HG03432 (cell line): ENCODE measurements around the gene POFUT2.

Experiments
- ATAC-seq: cut with Tn5 transposase; IDR thresholded peaks from one replicate; pipeline ENCODE4 v1.9.1; 2021; ENCODE audit warnings: mild to moderate bottlenecking, moderate library complexity; ENCODE audit not compliant: unreplicated experiment

POFUT2 gene

DNA sequence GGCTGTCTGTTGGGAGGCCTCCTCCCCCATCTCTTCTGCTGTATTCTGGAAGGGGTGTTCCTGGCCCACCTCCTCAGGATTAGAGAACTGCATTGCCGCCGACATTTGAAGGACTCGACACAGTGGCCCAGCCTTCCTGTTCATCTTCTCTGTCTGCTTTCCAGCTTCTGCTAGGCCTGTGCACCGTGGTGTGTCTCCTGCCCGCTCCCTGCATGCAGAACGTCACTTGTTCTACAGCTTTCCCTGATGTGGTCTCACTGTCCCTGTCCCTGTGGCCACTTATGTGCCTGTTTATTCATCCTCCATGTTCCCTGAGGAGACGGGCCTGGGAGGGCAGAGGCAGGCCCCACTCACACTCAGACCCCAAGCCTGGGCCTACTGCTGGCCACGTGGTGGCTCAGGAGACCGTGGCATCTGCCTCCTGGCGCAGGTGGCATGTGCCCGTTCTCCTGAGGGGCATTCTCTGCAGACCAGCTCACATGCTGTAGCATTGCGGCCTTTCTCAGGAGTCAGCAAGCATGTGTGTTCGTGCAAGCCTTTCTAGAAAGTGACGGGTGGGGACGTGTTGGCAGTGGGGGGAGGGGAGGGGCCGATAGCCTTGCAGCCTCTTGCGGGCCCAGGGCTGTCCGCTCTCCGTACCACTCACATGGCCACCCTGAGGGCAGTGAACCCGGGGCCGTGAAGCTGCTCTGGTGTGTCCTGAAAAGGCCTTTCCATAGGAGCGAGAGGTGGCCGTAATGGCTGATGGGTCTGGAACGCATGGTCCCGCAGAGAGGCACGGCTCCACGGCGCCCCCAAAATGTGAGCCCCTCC lies 35.9 kb downstream of the POFUT2 start:
- ATAC-seq: no peak

DNA sequence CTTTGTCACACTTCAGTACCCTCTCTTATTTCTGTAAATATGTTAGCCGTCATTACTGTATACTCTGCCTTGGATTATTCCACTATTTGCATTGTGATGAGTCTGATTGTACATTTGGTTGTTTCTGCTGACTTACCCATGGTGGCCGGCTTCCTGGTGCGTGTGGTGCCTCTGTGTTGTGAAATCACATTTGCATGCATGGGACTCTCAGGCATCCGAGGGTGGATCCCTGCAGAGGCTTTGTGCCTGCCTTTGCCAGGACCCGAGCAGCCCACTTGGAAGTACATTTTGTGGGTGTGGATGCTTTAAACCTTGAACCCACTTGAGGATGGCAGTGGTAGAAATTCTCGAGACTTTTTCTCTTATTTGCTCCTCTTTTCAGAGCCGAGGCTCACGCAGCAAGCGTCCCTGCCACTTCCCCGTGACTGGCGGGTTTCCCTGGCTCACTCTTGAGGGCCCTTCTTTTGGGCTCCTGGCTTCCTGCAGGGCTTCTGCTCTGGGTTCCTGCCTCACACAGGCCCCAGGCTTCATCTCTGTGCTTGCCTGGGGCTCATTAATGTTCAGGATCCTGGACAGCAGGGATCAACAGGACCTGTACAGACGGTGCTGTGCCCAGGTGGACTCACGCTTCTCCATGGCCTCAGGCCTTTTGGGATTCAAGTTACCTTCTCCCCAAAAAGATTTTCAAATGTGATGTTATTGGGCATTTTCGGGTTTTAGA lies 36.6 kb downstream of the POFUT2 start:
- ATAC-seq: no peak

DNA sequence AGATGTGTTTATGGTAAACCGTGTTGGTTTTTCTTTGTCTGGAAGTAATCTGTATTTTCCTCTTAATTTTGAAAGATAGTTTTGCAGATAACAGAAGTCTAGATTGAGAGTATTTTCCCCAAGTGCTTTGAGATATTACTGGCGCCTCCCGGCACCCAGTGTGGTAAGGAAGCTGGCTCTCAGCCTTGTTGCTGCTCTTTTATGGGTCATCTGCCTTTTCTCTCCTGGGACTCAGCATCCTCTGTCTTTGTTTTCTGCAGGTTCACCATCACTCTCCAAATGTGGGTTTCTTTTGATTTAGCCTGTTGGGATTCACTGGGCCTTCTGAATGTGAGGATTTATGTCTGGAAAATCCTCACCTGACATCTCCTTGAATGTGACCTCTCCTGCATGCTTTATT lies 37.4 kb downstream of the POFUT2 start:
- no peak for ATAC-seq

DNA sequence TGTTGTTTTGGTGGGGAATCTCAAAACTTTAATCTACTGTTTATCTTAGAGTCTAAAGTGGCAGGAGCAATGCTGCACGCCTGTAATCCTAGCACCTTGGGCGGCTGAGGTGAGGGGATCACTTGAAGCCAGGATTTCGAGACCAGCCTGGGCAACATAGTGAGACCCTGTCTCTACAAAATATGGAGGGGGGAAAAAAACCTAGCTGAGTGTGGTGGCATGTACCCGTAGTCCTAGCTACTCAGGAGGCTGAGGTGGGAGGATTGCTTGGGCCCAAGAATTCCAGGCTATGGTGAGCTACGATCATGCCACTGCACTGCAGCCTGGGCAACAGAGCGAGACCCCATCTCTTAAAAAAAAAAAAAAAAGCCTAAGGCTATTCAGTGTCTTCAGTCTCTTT lies 38.1 kb downstream of the POFUT2 start:
- ATAC-seq: no peak

DNA sequence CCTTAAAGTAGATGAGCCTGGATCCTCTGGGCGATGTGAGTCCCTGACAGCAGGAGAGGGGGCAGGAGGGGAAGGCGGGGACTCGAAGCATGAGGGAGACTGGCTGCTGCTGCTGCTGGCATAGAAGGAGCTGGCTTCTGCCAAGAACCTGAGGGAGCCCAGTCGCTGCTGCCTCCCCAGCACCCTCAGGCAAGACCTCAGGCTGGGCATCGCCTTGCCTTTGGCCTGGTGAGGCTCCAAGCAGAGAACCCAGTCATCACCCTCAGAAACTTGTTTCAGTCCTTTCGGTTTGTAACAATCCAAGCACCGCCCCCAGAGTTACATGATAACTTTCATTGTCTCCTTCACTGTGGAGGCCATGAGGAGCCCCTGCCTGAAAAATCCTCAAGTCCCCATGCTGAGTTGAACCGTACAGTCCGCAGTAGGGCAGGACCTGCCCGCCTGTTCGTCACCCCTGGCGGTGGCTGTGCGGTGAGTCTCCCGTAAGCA lies 38.8 kb downstream of the POFUT2 start:
- ATAC-seq: no peak

DNA sequence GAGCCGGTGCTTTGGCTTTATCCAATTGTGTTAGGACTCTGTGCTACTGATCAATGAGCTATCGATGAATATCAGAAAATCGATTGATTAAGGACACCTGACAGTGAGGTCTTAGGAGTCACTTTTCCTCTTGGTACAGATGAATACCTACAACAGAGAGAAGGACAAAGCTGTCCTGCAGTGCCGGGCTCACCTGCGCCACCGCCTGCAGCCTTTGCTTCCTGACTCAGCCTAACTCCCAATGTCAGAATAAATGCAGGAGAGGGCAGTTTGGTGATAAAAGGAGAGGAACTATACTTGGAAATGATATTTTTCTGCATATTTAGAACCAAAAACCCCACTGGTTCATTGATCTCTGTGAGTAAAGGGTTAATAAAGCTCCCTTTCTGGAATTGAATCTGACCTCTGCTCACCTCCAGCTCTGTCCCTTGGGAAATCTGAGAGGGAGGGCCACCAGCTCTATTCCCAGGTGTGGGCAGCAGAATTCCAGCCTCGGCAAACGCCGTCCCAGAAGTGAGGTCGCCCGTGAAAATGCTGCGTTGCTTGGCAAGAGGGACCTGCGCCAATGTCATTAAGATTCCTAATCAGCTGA lies 39.3 kb downstream of the POFUT2 start:
- no peak for ATAC-seq

DNA sequence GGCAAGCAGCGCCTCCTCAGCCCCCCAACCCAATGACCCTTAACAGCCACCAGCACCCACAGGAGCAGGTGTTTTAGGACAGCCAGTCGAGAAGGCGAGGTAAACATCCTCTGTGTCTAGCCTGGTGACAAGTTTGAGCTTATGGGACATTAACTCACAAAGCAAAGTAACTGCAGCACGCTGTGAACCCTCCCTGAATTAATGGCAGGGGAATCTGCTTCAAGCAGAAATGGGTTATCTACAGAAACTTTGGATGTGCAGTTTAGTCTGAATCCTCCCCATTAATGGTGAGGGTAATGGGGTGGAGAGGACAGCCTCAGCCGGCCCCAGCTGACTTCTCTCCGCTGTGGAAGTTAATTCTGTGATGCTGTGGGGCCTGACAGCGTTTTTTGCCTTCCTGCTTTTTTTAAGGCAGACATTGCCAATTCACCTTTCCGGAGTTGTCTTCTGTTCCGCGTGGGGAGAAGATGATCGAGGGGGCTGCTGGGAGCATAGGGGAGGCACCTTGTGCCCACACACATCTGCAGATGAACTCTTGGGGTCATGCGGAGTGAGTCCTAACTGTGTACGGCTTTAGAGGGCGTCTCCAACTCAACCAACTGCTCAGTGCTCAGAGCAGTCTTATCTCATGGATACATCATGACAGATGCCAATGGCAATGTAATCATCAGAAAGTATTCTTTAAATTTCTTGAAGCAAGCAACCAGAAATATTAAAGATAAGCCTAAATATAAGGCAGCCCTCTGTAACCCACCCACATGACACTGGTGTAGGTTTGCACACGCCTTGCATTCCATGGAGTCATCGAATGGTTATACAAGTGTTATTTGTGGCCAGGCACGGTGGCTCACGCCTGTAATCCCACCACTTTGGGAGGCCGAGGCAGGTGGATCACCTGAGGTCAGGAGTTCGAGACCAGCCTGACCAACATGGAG lies 41.0 kb downstream of the POFUT2 start:
- no peak for ATAC-seq

GRCh38 chr21:45244799-45245340 lies 42.8 kb downstream of the POFUT2 start:
- no peak for ATAC-seq

DNA sequence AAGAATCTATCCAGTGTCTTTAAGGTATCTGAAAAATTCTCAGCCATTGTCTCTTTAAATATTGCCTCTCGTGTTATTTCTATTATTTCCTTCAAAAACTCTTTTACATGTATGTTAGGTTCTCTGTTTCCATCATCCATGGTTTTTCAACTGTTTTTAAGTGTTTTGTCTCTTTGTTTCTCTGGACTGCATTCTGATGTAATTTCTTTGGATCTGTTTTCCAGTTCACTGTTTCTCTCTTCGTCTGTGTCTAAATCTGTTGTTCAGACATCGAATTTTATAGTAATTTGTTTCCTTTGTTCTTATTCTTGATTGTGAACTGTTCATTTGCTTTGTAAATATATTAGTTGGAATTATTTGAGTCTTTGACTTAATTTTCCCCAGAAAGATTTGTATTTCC lies 44.1 kb downstream of the POFUT2 start:
- ATAC-seq: no peak

DNA sequence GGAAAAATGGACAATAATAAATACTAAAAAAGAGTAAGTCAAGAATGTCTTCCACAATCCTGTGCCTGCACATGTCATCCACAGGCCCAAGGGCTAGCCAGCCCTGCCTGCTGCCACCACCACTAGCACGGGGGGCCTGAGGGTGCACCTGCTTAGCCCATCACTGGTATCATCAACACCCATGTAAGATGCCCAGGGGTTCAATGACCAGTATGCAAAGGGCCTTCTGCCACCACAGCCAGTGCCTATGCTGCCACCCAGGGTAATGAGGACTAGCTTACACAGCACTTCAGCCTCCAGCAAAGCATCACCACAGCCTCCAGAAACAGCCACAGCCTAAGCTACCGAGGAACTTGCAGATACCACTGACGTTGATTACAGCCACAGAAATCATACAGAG lies 46.3 kb downstream of the POFUT2 start:
- no peak for ATAC-seq

DNA sequence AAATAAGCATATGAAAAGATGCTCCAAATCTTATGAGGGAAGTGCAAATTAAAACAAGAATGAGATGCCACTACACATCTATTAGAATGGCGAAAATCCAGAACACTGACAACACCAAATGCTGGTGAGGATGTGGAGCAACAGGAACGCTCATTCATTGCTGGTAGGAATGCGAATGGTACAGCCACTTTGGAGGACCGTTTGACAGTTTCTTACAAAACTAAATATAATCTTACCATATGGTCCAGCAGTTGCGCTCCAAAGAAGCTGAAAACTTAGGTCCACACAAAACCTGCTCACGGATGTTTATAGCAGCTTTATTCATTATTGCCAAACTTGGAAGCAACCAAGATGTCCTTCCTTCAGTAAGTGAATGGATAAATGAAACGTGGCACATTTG lies 50.3 kb downstream of the POFUT2 start:
- no peak for ATAC-seq

DNA sequence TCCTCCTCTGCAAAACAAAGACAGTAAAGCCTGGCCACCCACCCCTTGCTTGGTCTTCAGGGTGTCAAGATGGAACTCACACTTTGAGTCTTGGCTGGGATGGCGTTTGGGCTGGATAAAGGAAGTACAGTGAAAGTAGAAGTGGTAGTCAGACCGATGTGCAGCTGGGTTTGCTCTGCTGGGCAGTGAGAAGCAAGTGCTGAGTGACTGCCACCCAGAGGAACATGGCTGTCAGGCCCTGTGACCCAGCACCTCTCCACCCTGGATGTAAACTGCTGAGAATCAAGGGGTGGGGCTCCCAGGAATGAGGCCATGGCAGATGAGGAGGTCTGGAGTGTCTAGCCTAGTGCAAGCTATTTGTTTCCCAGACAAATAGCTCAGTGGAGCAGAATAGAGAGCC lies 51.2 kb downstream of the POFUT2 start:
- no peak for ATAC-seq

- no peak for ATAC-seq
Observed at GRCh38 chr21:45235488-45235887, 52.2 kb downstream of the POFUT2 start.

GRCh38 chr21:45234965-45235364 lies 52.7 kb downstream of the POFUT2 start:
- no peak for ATAC-seq

- ATAC-seq: no peak
Observed at GRCh38 chr21:45234127-45234526, 53.6 kb downstream of the POFUT2 start.

GRCh38 chr21:45231705-45232104 lies 56.0 kb downstream of the POFUT2 start:
- no peak for ATAC-seq

DNA sequence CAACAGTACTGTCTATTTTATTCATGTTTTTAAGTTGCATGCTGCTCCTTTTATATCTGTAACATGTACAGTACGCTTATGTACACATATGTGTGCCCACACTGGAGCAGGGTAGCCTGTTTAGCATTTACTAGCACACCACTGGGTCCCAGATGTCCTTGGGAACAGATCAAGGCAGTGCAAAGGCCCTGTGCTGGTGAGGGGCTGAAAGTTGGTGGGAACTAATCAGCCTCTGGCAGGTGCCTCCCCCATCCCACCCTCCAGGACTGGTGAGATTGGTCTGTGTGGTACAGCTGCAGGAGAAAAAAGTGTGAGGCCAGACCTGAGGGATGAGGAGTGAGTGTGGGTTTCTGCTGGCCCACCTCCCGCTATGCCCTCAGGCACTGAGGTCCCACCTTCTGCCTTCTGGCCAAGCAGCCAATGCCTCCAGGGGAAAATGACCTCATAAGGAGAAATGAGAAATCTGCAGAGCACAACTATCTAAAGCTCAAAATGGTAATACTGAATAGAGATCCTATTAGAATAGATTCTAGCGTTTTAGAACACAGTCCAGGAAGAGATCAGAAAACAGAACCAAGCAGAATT lies 58.9 kb downstream of the POFUT2 start:
- no peak for ATAC-seq

DNA sequence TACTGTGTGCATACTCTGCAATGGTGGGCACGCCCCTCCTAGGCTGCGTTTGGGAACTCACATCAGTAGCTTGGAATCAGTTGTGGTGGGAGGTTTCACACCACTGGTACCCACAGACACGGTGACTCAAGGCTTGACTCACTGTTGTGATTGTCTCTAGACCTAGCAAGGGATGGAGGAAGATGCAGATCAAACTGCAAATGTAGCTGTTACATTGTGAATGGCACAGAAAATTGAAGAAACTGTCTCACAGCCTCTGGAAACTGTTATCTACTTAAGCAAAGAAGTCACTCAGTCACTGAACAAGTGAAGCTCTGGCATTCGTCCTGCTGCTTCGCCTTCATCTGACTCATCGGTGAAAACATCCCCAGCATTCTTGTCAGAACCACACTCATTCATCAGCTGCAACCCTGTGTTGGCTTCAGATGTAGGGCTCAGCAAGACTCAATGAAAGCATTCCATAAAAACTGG lies 59.5 kb downstream of the POFUT2 start:
- ATAC-seq: no peak

DNA sequence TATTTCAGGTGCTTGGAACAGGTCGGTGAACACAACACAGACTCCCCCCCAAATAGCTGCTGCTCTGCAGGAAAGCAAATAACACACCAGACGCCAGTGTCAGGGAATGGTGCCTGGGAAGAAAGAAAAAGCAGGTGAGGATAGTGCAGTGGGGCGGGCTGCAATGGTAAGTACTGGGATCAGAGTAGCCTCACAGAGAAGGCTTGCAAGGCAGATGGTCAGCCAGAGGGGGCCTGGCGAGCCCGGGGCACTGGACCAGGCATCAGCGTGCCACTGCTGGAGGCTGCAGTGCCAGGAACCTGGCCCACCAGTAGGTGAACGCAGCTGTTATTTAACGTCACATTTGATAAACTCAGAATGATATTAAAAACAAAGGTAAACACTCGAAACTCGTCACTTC lies 60.0 kb downstream of the POFUT2 start:
- ATAC-seq: no peak
